IPS-20b (cell line): ENCODE data around the gene SBF2.

Experiments used
- H3K27ac ChIP-seq: one replicate; pipeline ENCODE4 v1.5.1; 2013; ENCODE audit warnings: low read length
- H3K27me3 ChIP-seq: 2 replicates; pipeline ENCODE4 v1.6.1; 2013; ENCODE audit warnings: mild to moderate bottlenecking, low read length, inconsistent platforms; ENCODE audit not compliant: insufficient read depth
- H3K36me3 ChIP-seq: 2 replicates; pipeline ENCODE4 v1.6.1; 2013; ENCODE audit warnings: low read depth, mild to moderate bottlenecking, inconsistent platforms, low read length, moderate library complexity; ENCODE audit not compliant: insufficient read depth
- H3K4me1 ChIP-seq: 2 replicates; pipeline ENCODE4 v1.6.1; 2013; ENCODE audit warnings: mild to moderate bottlenecking, control low read depth, inconsistent platforms, low read length, moderate library complexity; ENCODE audit not compliant: insufficient read depth
- H3K4me3 ChIP-seq: 2 replicates; pipeline ENCODE4 v1.5.1; 2013; ENCODE audit warnings: mild to moderate bottlenecking, low read length, inconsistent platforms
- H3K9ac ChIP-seq: 2 replicates; pipeline ENCODE4 v1.6.1; 2013; ENCODE audit warnings: low read depth, mild to moderate bottlenecking, inconsistent platforms, low read length, moderate library complexity
- H3K9me3 ChIP-seq: 2 replicates; pipeline ENCODE4 v1.6.1; 2013; ENCODE audit warnings: mild to moderate bottlenecking, low read depth, low read length, inconsistent platforms; ENCODE audit not compliant: insufficient read depth

The SBF2 gene

GRCh38 chr11:10032935-10033334 lies 261.1 kb downstream of the SBF2 start:
- Histone ChIP-seq H3K27me3 (no peaks in the 10 kb centered on the region), H3K27ac (no peak overlapping the region), H3K4me3 (no peak overlapping the region), H3K9ac (no peak overlapping the region), H3K9me3 (no peaks in the 10 kb centered on the region), H3K4me1 (no peaks in the 10 kb centered on the region; the same call in 1 of the 2 replicates), H3K36me3 (0 out of 2 replicates have a peak, but pooled peaks cover under 1% of the 10 kb centered on the region)

DNA sequence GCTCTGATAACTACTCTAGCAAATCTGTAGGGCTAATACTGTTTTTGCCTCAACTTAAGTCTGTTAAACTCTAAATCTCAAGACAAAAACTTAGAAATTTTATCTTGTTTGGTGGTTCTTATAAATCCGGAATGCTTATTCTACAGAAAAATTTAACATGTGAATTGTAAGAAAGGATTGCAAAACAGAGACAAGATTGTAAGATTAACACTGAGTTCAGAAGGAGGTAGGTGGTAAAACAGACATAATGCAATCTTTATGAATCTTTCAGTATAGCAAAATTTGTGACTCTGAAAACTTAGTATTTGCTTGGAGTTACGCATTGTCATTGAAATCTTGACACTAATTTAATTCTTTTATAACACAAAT lies 263.9 kb downstream of the SBF2 start:
- Histone ChIP-seq H3K36me3 (0 out of 2 replicates have a peak, but pooled peaks cover 5% of the 10 kb centered on the region), H3K27me3 (no peaks in the 10 kb centered on the region), H3K4me1 (no peaks in the 10 kb centered on the region; the same call in 1 of the 2 replicates), H3K27ac (no peak overlapping the region), H3K4me3 (no peak overlapping the region), H3K9ac (no peak overlapping the region), H3K9me3 (no peaks in the 10 kb centered on the region)

GRCh38 chr11:10029386-10030121 lies 264.5 kb downstream of the SBF2 start:
- H3K27ac ChIP-seq: no peak overlapping the region
- 0 out of 2 replicates have a peak, but pooled peaks cover 5% of the 10 kb centered on the region for H3K36me3 ChIP-seq
- no peaks in the 10 kb centered on the region for H3K27me3 ChIP-seq
- peaks cover under 1% of the 10 kb centered on the region; the same call in 1 of the 2 replicates for H3K4me1 ChIP-seq
- H3K9ac ChIP-seq: no peak overlapping the region
- H3K9me3 ChIP-seq: no peaks in the 10 kb centered on the region
- no peak overlapping the region for H3K4me3 ChIP-seq

- Histone ChIP-seq H3K27ac (no peak overlapping the region), H3K27me3 (no peaks in the 10 kb centered on the region), H3K36me3 (0 out of 2 replicates have a peak, but pooled peaks cover 5% of the 10 kb centered on the region), H3K9me3 (no peaks in the 10 kb centered on the region), H3K4me3 (no peak overlapping the region), H3K4me1 (peaks cover 9% of the 10 kb centered on the region), H3K9ac (no peak overlapping the region)
Measured at GRCh38 chr11:10026514-10026913, 267.5 kb downstream of the SBF2 start.

DNA sequence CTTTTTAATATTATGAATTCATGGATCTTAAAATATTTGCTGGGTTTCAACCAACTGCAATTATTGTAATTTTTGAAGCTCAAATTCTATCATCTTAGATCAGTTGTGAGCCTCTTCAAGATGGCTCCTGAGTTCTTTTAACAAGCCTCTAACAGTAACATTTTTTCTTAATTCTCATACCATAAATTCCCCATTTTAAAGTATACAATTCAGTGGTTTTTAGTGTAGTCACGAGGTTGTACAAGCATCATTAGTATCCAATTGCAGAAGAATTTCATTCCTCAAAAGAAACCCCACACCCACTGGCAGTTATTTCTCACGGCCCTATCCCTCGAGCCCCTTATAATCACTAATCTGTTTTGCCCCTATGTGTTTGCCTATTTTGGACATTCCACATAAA lies 270.8 kb downstream of the SBF2 start:
- H3K27me3 ChIP-seq: no peaks in the 10 kb centered on the region
- H3K9ac ChIP-seq: no peak overlapping the region
- H3K27ac ChIP-seq: no peak overlapping the region
- no peaks in the 10 kb centered on the region for H3K9me3 ChIP-seq
- H3K4me3 ChIP-seq: no peak overlapping the region
- H3K4me1 ChIP-seq: peaks cover 24% of the 10 kb centered on the region
- H3K36me3 ChIP-seq: 0 out of 2 replicates have a peak, but pooled peaks cover 5% of the 10 kb centered on the region

DNA sequence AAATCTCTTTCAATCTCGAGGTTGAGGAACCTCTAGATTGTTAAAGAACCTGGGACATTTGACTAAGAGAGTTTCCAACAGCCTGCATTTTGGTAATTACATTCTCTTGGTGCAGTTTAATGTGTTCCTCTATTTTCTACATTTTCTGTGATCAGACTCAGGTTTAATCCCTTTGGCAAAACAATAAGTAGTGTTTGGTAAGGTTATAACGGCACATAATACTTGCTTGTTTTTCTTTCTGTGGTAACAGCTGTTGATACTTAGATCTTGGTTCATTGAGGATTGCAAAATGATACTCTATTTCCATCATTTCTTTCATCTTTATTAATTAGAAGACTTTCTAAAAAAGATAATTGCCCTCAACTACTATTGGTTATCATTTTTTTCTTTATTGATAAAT lies 271.3 kb downstream of the SBF2 start:
- H3K9ac ChIP-seq: no peak overlapping the region
- H3K4me3 ChIP-seq: no peak overlapping the region
- H3K4me1 ChIP-seq: peaks cover 24% of the 10 kb centered on the region
- 0 out of 2 replicates have a peak, but pooled peaks cover 3% of the 10 kb centered on the region for H3K36me3 ChIP-seq
- no peaks in the 10 kb centered on the region for H3K9me3 ChIP-seq
- H3K27ac ChIP-seq: no peak overlapping the region
- no peaks in the 10 kb centered on the region for H3K27me3 ChIP-seq

GRCh38 chr11:10021563-10021962 lies 272.5 kb downstream of the SBF2 start:
- H3K4me1 ChIP-seq: peaks cover 24% of the 10 kb centered on the region
- H3K36me3 ChIP-seq: no peaks in the 10 kb centered on the region
- no peak overlapping the region for H3K27ac ChIP-seq
- no peak overlapping the region for H3K4me3 ChIP-seq
- no peaks in the 10 kb centered on the region for H3K27me3 ChIP-seq
- no peak overlapping the region for H3K9ac ChIP-seq
- no peaks in the 10 kb centered on the region for H3K9me3 ChIP-seq

GRCh38 chr11:10019906-10020682 lies 273.9 kb downstream of the SBF2 start:
- no peak overlapping the region for H3K9ac ChIP-seq
- H3K36me3 ChIP-seq: no peaks in the 10 kb centered on the region
- no peaks in the 10 kb centered on the region for H3K27me3 ChIP-seq
- H3K4me1 ChIP-seq: peaks cover 24% of the 10 kb centered on the region
- H3K9me3 ChIP-seq: no peaks in the 10 kb centered on the region
- no peak overlapping the region for H3K27ac ChIP-seq
- H3K4me3 ChIP-seq: no peak overlapping the region

- no peak overlapping the region for H3K9ac ChIP-seq
- no peaks in the 10 kb centered on the region for H3K36me3 ChIP-seq
- H3K27ac ChIP-seq: no peak overlapping the region
- H3K9me3 ChIP-seq: no peaks in the 10 kb centered on the region
- H3K4me1 ChIP-seq: peaks cover 20% of the 10 kb centered on the region
- no peak overlapping the region for H3K4me3 ChIP-seq
- no peaks in the 10 kb centered on the region for H3K27me3 ChIP-seq
Measured at GRCh38 chr11:10017911-10018310, 276.1 kb downstream of the SBF2 start.

- Histone ChIP-seq H3K27me3 (no peaks in the 10 kb centered on the region), H3K27ac (no peak overlapping the region), H3K9me3 (peaks cover 5% of the 10 kb centered on the region; the same call in 1 of the 2 replicates), H3K36me3 (no peaks in the 10 kb centered on the region), H3K4me1 (peaks cover 20% of the 10 kb centered on the region), H3K4me3 (no peak overlapping the region), H3K9ac (no peak overlapping the region)
Measured at GRCh38 chr11:10017050-10017449, 277.0 kb downstream of the SBF2 start.

DNA sequence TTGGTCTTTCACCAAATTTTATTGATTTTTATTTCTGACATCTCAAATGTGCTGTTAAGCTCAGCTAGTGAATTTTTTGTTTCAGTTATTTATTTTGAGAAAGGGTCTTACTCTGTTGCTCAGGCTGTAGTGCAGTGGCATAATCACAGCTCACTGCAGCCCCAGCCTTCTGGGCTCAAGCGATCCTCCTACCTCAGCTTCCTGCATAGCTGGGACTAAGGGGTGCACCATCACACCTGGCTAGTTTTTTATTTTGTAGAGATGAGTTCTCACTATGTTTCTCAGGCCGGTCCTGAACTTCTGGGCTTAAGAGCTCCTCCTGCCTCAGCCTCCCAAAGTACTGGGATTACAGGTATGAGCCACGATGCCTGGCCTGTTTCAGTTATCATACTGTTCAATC lies 282.0 kb downstream of the SBF2 start:
- H3K36me3 ChIP-seq: no peaks in the 10 kb centered on the region
- H3K27me3 ChIP-seq: no peaks in the 10 kb centered on the region
- H3K9ac ChIP-seq: no peak overlapping the region
- no peak overlapping the region for H3K4me3 ChIP-seq
- no peak overlapping the region for H3K27ac ChIP-seq
- H3K9me3 ChIP-seq: peaks cover 37% of the 10 kb centered on the region
- no peaks in the 10 kb centered on the region for H3K4me1 ChIP-seq
